KOPT-K1 (cell line): Measurements from ENCODE around the gene DPEP1.

Experiments
- H3K27ac ChIP-seq: fragments of 200-600 bp; sonication (generic); 2 replicates; pipeline ENCODE4 v1.5.1; 2016; ENCODE audit warnings: antibody characterized with exemption, mild to moderate bottlenecking, low read depth, low read length; ENCODE audit not compliant: poor library complexity, severe bottlenecking
- H3K36me3 ChIP-seq: fragments of 200-600 bp; sonication (generic); 2 replicates; pipeline ENCODE4 v1.5.1; 2017; ENCODE audit warnings: antibody characterized with exemption, mild to moderate bottlenecking, low read length, moderate library complexity; ENCODE audit not compliant: insufficient read depth
- H3K9me3 ChIP-seq: fragments of 200-600 bp; sonication (generic); 2 replicates; pipeline ENCODE4 v1.5.1; 2017; ENCODE audit warnings: antibody characterized with exemption, low read length, mild to moderate bottlenecking; ENCODE audit not compliant: insufficient read depth, poor library complexity, severe bottlenecking

DPEP1 gene

GRCh38 chr16:89637379-89637778 lies 23.9 kb downstream of the DPEP1 start:
- Histone ChIP-seq H3K36me3 (no peaks in the 10 kb centered on the region), H3K27ac (no peak overlapping the region), H3K9me3 (no peaks in the 10 kb centered on the region)

GRCh38 chr16:89638455-89638854 lies 25.0 kb downstream of the DPEP1 start:
- Histone ChIP-seq H3K36me3 (no peaks in the 10 kb centered on the region), H3K9me3 (no peaks in the 10 kb centered on the region), H3K27ac (no peak overlapping the region)

GRCh38 chr16:89639385-89639784 lies 25.9 kb downstream of the DPEP1 start:
- H3K9me3 ChIP-seq: no peaks in the 10 kb centered on the region
- no peak overlapping the region for H3K27ac ChIP-seq
- peaks cover 4% of the 10 kb centered on the region; the same call in 1 of the 2 replicates for H3K36me3 ChIP-seq

- no peak overlapping the region for H3K27ac ChIP-seq
- no peaks in the 10 kb centered on the region for H3K9me3 ChIP-seq
- peaks cover 26% of the 10 kb centered on the region for H3K36me3 ChIP-seq
These were observed 28.1 kb downstream of the DPEP1 start for GRCh38 chr16:89641458-89642119.

GRCh38 chr16:89642574-89642973 lies 29.1 kb downstream of the DPEP1 start:
- H3K36me3 ChIP-seq: peaks cover 34% of the 10 kb centered on the region
- no peak overlapping the region for H3K27ac ChIP-seq
- no peaks in the 10 kb centered on the region for H3K9me3 ChIP-seq

- Histone ChIP-seq H3K36me3 (peaks cover 34% of the 10 kb centered on the region), H3K27ac (no peak overlapping the region), H3K9me3 (no peaks in the 10 kb centered on the region)
These were observed 30.4 kb downstream of the DPEP1 start for GRCh38 chr16:89643769-89644300.

GRCh38 chr16:89645122-89645521 lies 31.7 kb downstream of the DPEP1 start:
- Histone ChIP-seq H3K9me3 (no peaks in the 10 kb centered on the region), H3K27ac (no peak overlapping the region), H3K36me3 (peaks cover 45% of the 10 kb centered on the region)

- peaks cover 56% of the 10 kb centered on the region for H3K36me3 ChIP-seq
These were observed 32.8 kb downstream of the DPEP1 start for GRCh38 chr16:89646270-89646669.

GRCh38 chr16:89646906-89647305 lies 33.5 kb downstream of the DPEP1 start:
- Histone ChIP-seq H3K36me3 (peaks cover 62% of the 10 kb centered on the region), H3K9me3 (no peaks in the 10 kb centered on the region), H3K27ac (no peak overlapping the region)

More at GRCh38 chr16:89646270-89646669, 32.8 kb downstream of the DPEP1 start:
- H3K9me3 ChIP-seq: no peaks in the 10 kb centered on the region
- no peak overlapping the region for H3K27ac ChIP-seq

GRCh38 chr16:89651584-89651983 lies 38.1 kb downstream of the DPEP1 start:
- peaks cover 63% of the 10 kb centered on the region for H3K36me3 ChIP-seq
- H3K9me3 ChIP-seq: no peaks in the 10 kb centered on the region
- no peak overlapping the region for H3K27ac ChIP-seq

GRCh38 chr16:89653656-89654295 lies 40.3 kb downstream of the DPEP1 start:
- H3K9me3 ChIP-seq: no peaks in the 10 kb centered on the region
- peaks cover 55% of the 10 kb centered on the region; the same call in 1 of the 2 replicates for H3K36me3 ChIP-seq
- H3K27ac ChIP-seq: no peak overlapping the region

GRCh38 chr16:89655062-89655643 lies 41.7 kb downstream of the DPEP1 start:
- H3K9me3 ChIP-seq: no peaks in the 10 kb centered on the region
- H3K27ac ChIP-seq: no peak overlapping the region
- H3K36me3 ChIP-seq: peaks cover 52% of the 10 kb centered on the region; the same call in 1 of the 2 replicates

GRCh38 chr16:89656435-89657121 lies 43.1 kb downstream of the DPEP1 start:
- H3K27ac ChIP-seq: peak overlapping the region; percentile 79
- no peaks in the 10 kb centered on the region for H3K9me3 ChIP-seq
- peaks cover 52% of the 10 kb centered on the region for H3K36me3 ChIP-seq

GRCh38 chr16:89657442-89658220 lies 44.2 kb downstream of the DPEP1 start, which contains the start of the genes CHMP1A and SPATA33:
Gene CHMP1A, minus strand, starts transcription at chr16:89657708. Its CDS starts 120 bp downstream, at chr16:89657588.
Gene SPATA33, plus strand, starts transcription at chr16:89657836. Its CDS starts 76 bp downstream, at chr16:89657912.
- Histone ChIP-seq H3K9me3 (no peaks in the 10 kb centered on the region), H3K36me3 (peaks cover 53% of the 10 kb centered on the region), H3K27ac (peak within 1 kb of the TSS; percentile 79)
